ENCODE results near the gene ACP4. TPM values are rescaled to one million over a fixed set of nuclear protein-coding genes. Genes with fewer than 3 reads are reported as not detected.

ACP4 gene
- polyA plus RNA-seq, 1 donor (not counting 4 experiments of a cell fraction or from before 2014, with no cell fraction given): not detected

GRCh38 chr19:50835103-50835784, 45.0 kb downstream of the ACP4 start:
- Histone ChIP-seq H3K4me2 (ENCODE audit: control insufficient read depth, extremely low read depth, insufficient read depth, low read depth, low read length) (peak overlapping the region; percentile 97), H3K9me1 (ENCODE audit: control insufficient read depth, extremely low read depth, insufficient read depth, low read length) (no peaks in the 10 kb centered on the region), H3K27me3 (ENCODE audit: control insufficient read depth, extremely low read depth, insufficient read depth, low read length) (peaks cover 8% of the 10 kb centered on the region), H3K4me3 (ENCODE audit: control insufficient read depth in 2 of 3, extremely low read depth in 1 of 3, insufficient read depth in 2 of 3, low read depth in 1 of 3, low read length in 3 of 3) (peak overlapping the region; percentile 52 to 80 (median 68)), H3K9me3 (ENCODE audit: control insufficient read depth, low read depth, low read length) (no peaks in the 10 kb centered on the region), H3K36me3 (ENCODE audit: control insufficient read depth in 2 of 2, extremely low read depth in 1 of 2, insufficient read depth in 2 of 2, low read length in 2 of 2) (no peaks in the 10 kb centered on the region), H3K27ac (ENCODE audit: control insufficient read depth, insufficient read depth, low read length) (no peak overlapping the region), H3K79me2 (ENCODE audit: control insufficient read depth, insufficient read depth, low read length) (no peaks in the 10 kb centered on the region), H3K9ac (ENCODE audit: control insufficient read depth, extremely low read depth, insufficient read depth, low read length) (peak overlapping the region; percentile 67), H4K20me1 (ENCODE audit: control insufficient read depth, extremely low read depth, insufficient read depth, low read length) (no peaks in the 10 kb centered on the region), H3K4me1 (ENCODE audit: control insufficient read depth, extremely low read depth, insufficient read depth, low read length) (peaks cover 20% of the 10 kb centered on the region), H2AFZ (ENCODE audit: control insufficient read depth, low read length) (peak overlapping the region; percentile 96)
- dilution Hi-C loops (cut with MboI; ENCODE audit: extremely low pct_ligation_motif_present, low sequenced_read_pairs): no loop called here
- DNase-seq (ENCODE audit: low read depth, low spot score): no peak
- FAIRE-seq: peak; percentile 20
- no peak for TF ChIP-seq CTCF (optimal IDR thresholded peaks at IDR 0.05 in 1 of 3, IDR thresholded peaks at IDR 0.05 in 1 of 3, conservative IDR thresholded peaks at IDR 0.05 in 1 of 3; ENCODE audit: extremely low read depth in 1 of 3, insufficient read depth in 2 of 3, low read length in 3 of 3)
- TF ChIP-seq EZH2 (IDR thresholded peaks at IDR 0.05; ENCODE audit: low read length): no peak

GRCh38 chr19:50835785-50836542, 45.7 kb downstream of the ACP4 start:
- no peaks in the 10 kb centered on the region for H3K9me1 ChIP-seq (ENCODE audit: control insufficient read depth, extremely low read depth, insufficient read depth, low read length)
- dilution Hi-C loops (cut with MboI; ENCODE audit: extremely low pct_ligation_motif_present, low sequenced_read_pairs): no loop called here
- no peak overlapping the region for H3K27ac ChIP-seq (ENCODE audit: control insufficient read depth, insufficient read depth, low read length)
- no peaks in the 10 kb centered on the region for H3K9me3 ChIP-seq (ENCODE audit: control insufficient read depth, low read depth, low read length)
- peak overlapping the region; percentile 97 for H3K4me2 ChIP-seq (ENCODE audit: control insufficient read depth, extremely low read depth, insufficient read depth, low read depth, low read length)
- peak overlapping the region; percentile 96 for H2AFZ ChIP-seq (ENCODE audit: control insufficient read depth, low read length)
- H3K36me3 ChIP-seq (ENCODE audit: control insufficient read depth in 2 of 2, extremely low read depth in 1 of 2, insufficient read depth in 2 of 2, low read length in 2 of 2): no peaks in the 10 kb centered on the region
- H3K4me1 ChIP-seq (ENCODE audit: control insufficient read depth, extremely low read depth, insufficient read depth, low read length): peaks cover 20% of the 10 kb centered on the region
- no peaks in the 10 kb centered on the region for H4K20me1 ChIP-seq (ENCODE audit: control insufficient read depth, extremely low read depth, insufficient read depth, low read length)
- H3K9ac ChIP-seq (ENCODE audit: control insufficient read depth, extremely low read depth, insufficient read depth, low read length): peak overlapping the region; percentile 67
- FAIRE-seq: peak; percentile 63
- H3K27me3 ChIP-seq (ENCODE audit: control insufficient read depth, extremely low read depth, insufficient read depth, low read length): peaks cover 8% of the 10 kb centered on the region
- no peaks in the 10 kb centered on the region for H3K79me2 ChIP-seq (ENCODE audit: control insufficient read depth, insufficient read depth, low read length)
- no peak for TF ChIP-seq EZH2 (IDR thresholded peaks at IDR 0.05; ENCODE audit: low read length)
- TF ChIP-seq CTCF (optimal IDR thresholded peaks at IDR 0.05 in 1 of 3, IDR thresholded peaks at IDR 0.05 in 1 of 3, conservative IDR thresholded peaks at IDR 0.05 in 1 of 3; ENCODE audit: extremely low read depth in 1 of 3, insufficient read depth in 2 of 3, low read length in 3 of 3): no peak
- H3K4me3 ChIP-seq (ENCODE audit: control insufficient read depth in 2 of 3, extremely low read depth in 1 of 3, insufficient read depth in 2 of 3, low read depth in 1 of 3, low read length in 3 of 3): peak overlapping the region; percentile 52 to 80 (median 68)
- DNase-seq (ENCODE audit: low read depth, low spot score): no peak

Data from keratinocyte (primary cell).